ENCODE data around the gene PDZD4. TPM values are rescaled to one million over a fixed set of nuclear protein-coding genes. Genes with fewer than 3 reads are reported as not detected.
A peak's percentile ranks its signal among the peaks of the same experiment; 100 is the strongest.

PDZD4 gene
- polyA plus RNA-seq, 3 donors: 0.11 TPM; not detected in 2

GRCh38 chrX:153789654-153790053, 40.7 kb downstream of the PDZD4 start:
- H3K36me3 Mint-ChIP-seq: peaks cover 41 to 68% of the 10 kb centered on the region in 2 donors
- no peak overlapping the region for H3K4me3 Mint-ChIP-seq
- H3K27me3 ChIP-seq (ENCODE audit: control insufficient read depth in 2 of 2, insufficient read depth in 2 of 2, low read length in 2 of 2): no peaks in the 10 kb centered on the region
- H3K9me3 ChIP-seq (replicated peaks in 1 of 2; ENCODE audit: control insufficient read depth in 1 of 2, insufficient read depth in 1 of 2, low read length in 2 of 2): peaks cover 0 to 15% of the 10 kb centered on the region in 2 donors
- no peak overlapping the region for H2AFZ ChIP-seq (ENCODE audit: insufficient read depth, low read depth, low read length, poor library complexity, severe bottlenecking)
- H3K9ac ChIP-seq (ENCODE audit: insufficient read depth, low read length, poor library complexity, severe bottlenecking): no peak overlapping the region
- H3K4me3 ChIP-seq (replicated peaks in 1 of 3; ENCODE audit: low read depth in 2 of 3, low read length in 3 of 3): no peak overlapping the region
- H3K4me2 ChIP-seq (replicated peaks; ENCODE audit: extremely low read depth, low read length, poor library complexity, severe bottlenecking): no peak overlapping the region
- H3K9me3 Mint-ChIP-seq: peaks cover 0 to 18% (median 0%) of the 10 kb centered on the region in 7 donors
- H4K20me1 ChIP-seq (ENCODE audit: insufficient read depth, low read length): peaks cover 57% of the 10 kb centered on the region
- peaks cover 12 to 19% of the 10 kb centered on the region in 2 donors for H3K4me1 ChIP-seq (ENCODE audit: control insufficient read depth in 1 of 2, insufficient read depth in 2 of 2, low read length in 2 of 2)
- WGBS (ENCODE audit: insufficient coverage): 96% methylated on average over 7 of the region's 12 CpGs
- DNase-seq: no peak
- no peak for TF ChIP-seq CTCF (IDR thresholded peaks at IDR 0.05)
- H3K4me1 Mint-ChIP-seq: peaks cover 12% of the 10 kb centered on the region
- peak overlapping the region in 1 of 7 donors; percentile 54 for H3K27ac Mint-ChIP-seq
- H3K79me2 ChIP-seq (ENCODE audit: insufficient read depth, low read length): peaks cover 36% of the 10 kb centered on the region
- H3K36me3 ChIP-seq (replicated peaks in 1 of 2; ENCODE audit: control insufficient read depth in 1 of 2, insufficient read depth in 2 of 2, low read length in 2 of 2): peaks cover 58 to 69% of the 10 kb centered on the region in 2 donors
- peaks cover 0 to 8% (median 2%) of the 10 kb centered on the region in 3 donors for H3K27me3 Mint-ChIP-seq (ENCODE audit: low read depth in 3 of 3)
- H3K27ac ChIP-seq (ENCODE audit: low read depth in 1 of 2, low read length in 2 of 2): no peak overlapping the region
- intact Hi-C loops (cut with micrococcal nuclease): loop anchor here (5.0 to 10.0 kb wide), 4 partner anchors 135 to 835 kb away; partner anchors contain the start of gene ARHGAP4 (in 2 of the 2)

GRCh38 chrX:153786669-153787068, 43.7 kb downstream of the PDZD4 start:
- Histone ChIP-seq H3K4me2 (replicated peaks; ENCODE audit: extremely low read depth, low read length, poor library complexity, severe bottlenecking) (no peak overlapping the region), H3K9me3 (replicated peaks in 1 of 2; ENCODE audit: control insufficient read depth in 1 of 2, insufficient read depth in 1 of 2, low read length in 2 of 2) (no peaks in the 10 kb centered on the region), H3K27ac (ENCODE audit: low read depth in 1 of 2, low read length in 2 of 2) (no peak overlapping the region), H3K36me3 (replicated peaks in 1 of 2; ENCODE audit: control insufficient read depth in 1 of 2, insufficient read depth in 2 of 2, low read length in 2 of 2) (peaks cover 54 to 62% of the 10 kb centered on the region in 2 donors), H3K27me3 (ENCODE audit: control insufficient read depth in 2 of 2, insufficient read depth in 2 of 2, low read length in 2 of 2) (peaks cover 0 to 6% of the 10 kb centered on the region in 2 donors), H3K79me2 (ENCODE audit: insufficient read depth, low read length) (peaks cover 14% of the 10 kb centered on the region), H3K4me3 (replicated peaks in 1 of 3; ENCODE audit: low read depth in 2 of 3, low read length in 3 of 3) (no peak overlapping the region), H3K4me1 (ENCODE audit: control insufficient read depth in 1 of 2, insufficient read depth in 2 of 2, low read length in 2 of 2) (no peaks in the 10 kb centered on the region), H4K20me1 (ENCODE audit: insufficient read depth, low read length) (peaks cover 41% of the 10 kb centered on the region), H3K9ac (ENCODE audit: insufficient read depth, low read length, poor library complexity, severe bottlenecking) (no peak overlapping the region), H2AFZ (ENCODE audit: insufficient read depth, low read depth, low read length, poor library complexity, severe bottlenecking) (no peak overlapping the region)
- peaks cover 0 to 13% (median 3%) of the 10 kb centered on the region in 3 donors for H3K27me3 Mint-ChIP-seq (ENCODE audit: low read depth in 3 of 3)
- H3K4me3 Mint-ChIP-seq: no peak overlapping the region
- DNase-seq: no peak
- peaks cover 42 to 63% of the 10 kb centered on the region in 2 donors for H3K36me3 Mint-ChIP-seq
- no peak for TF ChIP-seq CTCF (IDR thresholded peaks at IDR 0.05)
- WGBS (ENCODE audit: insufficient coverage): 95% methylated on average over 12 of the region's 15 CpGs
- intact Hi-C loops (cut with micrococcal nuclease): no loop called here
- no peaks in the 10 kb centered on the region for H3K4me1 Mint-ChIP-seq
- peaks cover 0 to 2% (median 0%) of the 10 kb centered on the region in 7 donors for H3K9me3 Mint-ChIP-seq
- H3K27ac Mint-ChIP-seq: no peak overlapping the region
